RWPE2 (cell line): Measurements from ENCODE around the gene SNX20.

Experiments
- ATAC-seq: fragments of 200-7000 bp; cut with Tn5 transposase; 3 replicates; pipeline ENCODE4 v1.9.1; 2021; ENCODE audit warnings: low read depth
- DNase-seq: peaks from one replicate; pipeline ENCODE4 v3.0.0-alpha.2; 2020; ENCODE audit warnings: low spot score
- H3K27ac ChIP-seq: fragments of 450-650 bp; 2 replicates; pipeline ENCODE4 v1.5.1; 2017; ENCODE audit warnings: mild to moderate bottlenecking; ENCODE audit not compliant: poor library complexity, severe bottlenecking
- H3K27me3 ChIP-seq: fragments of 250-450 bp; sonication (Bioruptor Pico); 2 replicates; pipeline ENCODE4 v1.5.1; 2021; ENCODE audit warnings: mild to moderate bottlenecking, moderate library complexity; ENCODE audit not compliant: insufficient read depth, poor library complexity, severe bottlenecking
- H3K36me3 ChIP-seq: fragments of 250-450 bp; sonication (Bioruptor Pico); 2 replicates; pipeline ENCODE4 v1.5.1; 2020; ENCODE audit warnings: low read depth, mild to moderate bottlenecking, moderate library complexity
- H3K4me1 ChIP-seq: fragments of 250-450 bp; sonication (Bioruptor Pico); 2 replicates; pipeline ENCODE4 v1.5.1; 2021; ENCODE audit warnings: mild to moderate bottlenecking, moderate library complexity; ENCODE audit not compliant: insufficient read depth, poor library complexity, severe bottlenecking
- H3K4me3 ChIP-seq: fragments of 250-450 bp; sonication (Bioruptor Pico); 2 replicates; pipeline ENCODE4 v1.5.1; 2021; ENCODE audit warnings: mild to moderate bottlenecking, moderate library complexity; ENCODE audit not compliant: severe bottlenecking
- H3K9me3 ChIP-seq: fragments of 250-450 bp; sonication (Bioruptor Pico); 2 replicates; pipeline ENCODE4 v1.5.1; 2021; ENCODE audit warnings: mild to moderate bottlenecking, moderate library complexity; ENCODE audit not compliant: severe bottlenecking
- TF ChIP-seq, protein P1 (sequence below): fragments of 450-650 bp; IDR thresholded peaks from one replicate; pipeline ENCODE4 v1.5.1; 2017; ENCODE audit warnings: mild to moderate bottlenecking, moderate library complexity; ENCODE audit not compliant: poor library complexity, severe bottlenecking

Gene SNX20

DNA sequence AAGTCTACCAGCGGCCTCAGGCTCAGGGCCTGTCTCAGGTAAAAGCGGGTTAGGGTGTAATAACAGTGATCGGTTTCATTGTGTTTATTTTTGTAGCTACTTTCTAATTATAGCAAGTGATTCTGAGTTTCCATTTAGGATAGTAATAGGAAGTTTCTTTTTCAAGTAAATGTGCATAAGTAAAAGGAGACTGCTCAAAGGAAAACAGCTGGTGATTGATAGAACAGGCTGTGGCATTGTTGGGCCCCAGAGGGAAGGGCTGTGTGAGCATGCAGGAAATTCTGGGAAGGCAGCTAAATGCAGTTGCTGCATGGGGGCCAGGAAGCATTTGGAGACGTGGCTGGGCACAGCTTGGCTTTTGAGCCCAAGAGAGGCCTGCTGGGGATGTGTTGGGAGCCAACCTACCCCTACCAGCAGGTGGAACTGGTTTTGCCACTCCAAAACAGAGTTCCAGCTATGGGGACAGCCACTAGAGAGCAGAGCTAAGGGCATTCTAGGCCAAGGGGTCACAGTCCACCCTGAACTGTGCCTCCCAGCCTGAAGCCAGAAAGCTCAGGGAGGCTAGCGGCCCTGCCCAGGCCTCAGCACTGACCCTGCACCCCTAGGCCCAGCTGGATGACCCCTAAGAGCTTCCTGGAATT is 12.6 kb downstream of the SNX20 start:
- Histone ChIP-seq H3K9me3 (peaks cover 7% of the 10 kb centered on the region), H3K4me3 (no peak overlapping the region), H3K27me3 (no peaks in the 10 kb centered on the region), H3K36me3 (no peaks in the 10 kb centered on the region), H3K4me1 (no peaks in the 10 kb centered on the region), H3K27ac (no peak overlapping the region)
- TF ChIP-seq, protein P1, sequence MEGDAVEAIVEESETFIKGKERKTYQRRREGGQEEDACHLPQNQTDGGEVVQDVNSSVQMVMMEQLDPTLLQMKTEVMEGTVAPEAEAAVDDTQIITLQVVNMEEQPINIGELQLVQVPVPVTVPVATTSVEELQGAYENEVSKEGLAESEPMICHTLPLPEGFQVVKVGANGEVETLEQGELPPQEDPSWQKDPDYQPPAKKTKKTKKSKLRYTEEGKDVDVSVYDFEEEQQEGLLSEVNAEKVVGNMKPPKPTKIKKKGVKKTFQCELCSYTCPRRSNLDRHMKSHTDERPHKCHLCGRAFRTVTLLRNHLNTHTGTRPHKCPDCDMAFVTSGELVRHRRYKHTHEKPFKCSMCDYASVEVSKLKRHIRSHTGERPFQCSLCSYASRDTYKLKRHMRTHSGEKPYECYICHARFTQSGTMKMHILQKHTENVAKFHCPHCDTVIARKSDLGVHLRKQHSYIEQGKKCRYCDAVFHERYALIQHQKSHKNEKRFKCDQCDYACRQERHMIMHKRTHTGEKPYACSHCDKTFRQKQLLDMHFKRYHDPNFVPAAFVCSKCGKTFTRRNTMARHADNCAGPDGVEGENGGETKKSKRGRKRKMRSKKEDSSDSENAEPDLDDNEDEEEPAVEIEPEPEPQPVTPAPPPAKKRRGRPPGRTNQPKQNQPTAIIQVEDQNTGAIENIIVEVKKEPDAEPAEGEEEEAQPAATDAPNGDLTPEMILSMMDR, result no peak
- ATAC-seq (no peak), DNase-seq (no peak)

DNA sequence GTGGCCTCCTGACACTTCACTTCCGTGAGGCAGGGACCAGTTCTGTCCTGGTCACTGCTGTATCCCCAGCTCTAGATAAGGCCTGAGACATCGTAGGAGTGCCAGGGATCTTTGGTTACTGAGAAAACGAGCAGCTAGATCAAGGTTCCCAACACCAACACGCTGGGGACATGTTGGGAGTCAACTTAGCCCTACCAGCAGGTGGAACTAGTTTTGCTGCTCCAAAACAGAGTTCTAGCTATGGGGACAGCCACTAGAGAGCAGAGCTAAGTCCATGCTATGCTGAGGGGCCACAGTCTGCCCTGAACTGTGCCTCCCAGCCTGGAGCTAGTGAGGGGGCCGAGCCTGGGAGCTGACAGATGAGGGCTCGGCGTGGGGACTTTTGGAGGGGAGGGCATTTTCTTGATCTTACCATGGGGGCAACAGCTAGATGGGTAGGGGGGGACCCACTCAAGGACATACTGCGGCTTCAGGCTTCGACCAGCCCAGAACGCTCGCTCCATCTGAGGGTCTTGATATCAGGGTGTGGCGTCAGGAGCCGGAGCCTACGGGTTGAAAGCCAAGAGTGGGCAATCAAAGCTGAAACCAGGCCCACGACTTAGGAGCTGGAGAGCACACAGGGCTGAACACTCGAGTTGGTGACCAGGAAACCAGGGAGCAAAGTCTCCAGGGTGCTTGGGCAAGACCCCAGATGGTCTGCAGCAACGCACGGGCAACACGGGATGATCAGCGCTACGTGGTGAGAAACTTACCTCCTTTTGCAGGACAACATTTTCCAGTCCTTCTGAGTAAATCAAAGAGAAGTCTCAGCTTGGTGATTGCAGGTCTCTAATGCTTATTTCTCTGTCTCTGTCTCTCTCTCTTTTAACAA is 13.4 kb downstream of the SNX20 start:
- Histone ChIP-seq H3K27me3 (no peaks in the 10 kb centered on the region), H3K4me1 (no peaks in the 10 kb centered on the region), H3K4me3 (no peak overlapping the region), H3K9me3 (peaks cover 7% of the 10 kb centered on the region), H3K27ac (no peak overlapping the region), H3K36me3 (no peaks in the 10 kb centered on the region)
- TF ChIP-seq, protein P1, result peak; percentile 15
- no peak for DNase-seq
- ATAC-seq, result no peak

DNA sequence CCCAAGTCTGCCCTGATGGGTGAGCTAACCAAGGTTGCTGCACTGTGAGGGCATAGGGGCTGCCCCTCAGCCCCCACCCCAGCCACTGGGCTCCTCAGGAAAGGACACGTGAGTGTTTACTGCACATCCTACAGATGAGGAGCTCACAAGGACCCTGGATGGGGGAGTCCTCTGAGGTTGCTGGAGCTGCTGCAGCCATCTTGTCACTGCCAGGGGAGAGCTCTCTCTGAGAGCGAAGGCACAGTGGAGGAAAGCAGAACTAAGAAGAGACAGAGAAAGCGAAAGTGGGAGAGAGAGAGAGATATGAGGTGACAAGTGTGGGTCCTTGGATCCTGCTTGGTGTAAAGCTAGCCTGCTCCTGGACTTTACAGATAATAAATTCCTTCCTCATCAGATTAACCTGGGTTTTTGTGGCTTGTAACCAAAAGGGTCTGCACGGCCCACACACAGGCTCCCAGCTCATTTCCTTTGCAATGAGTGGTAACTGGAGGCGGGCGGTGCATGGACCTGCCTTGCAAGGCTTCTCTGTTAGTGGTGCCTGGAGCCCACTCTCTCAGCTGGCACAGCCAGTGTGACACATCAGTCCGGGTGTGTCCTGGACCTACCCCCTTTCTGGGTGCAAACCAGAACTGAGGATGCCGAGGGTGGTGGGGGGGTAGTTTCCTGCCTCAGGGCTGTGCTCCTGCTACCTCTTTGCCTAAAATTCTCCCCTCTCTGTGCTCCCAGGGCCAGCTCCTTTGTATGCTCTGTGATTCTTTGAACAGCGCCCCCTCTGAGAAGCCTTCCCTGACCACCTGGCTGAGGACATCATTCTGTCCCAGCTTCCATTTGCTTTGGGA is 14.2 kb downstream of the SNX20 start:
- DNase-seq, result no peak

DNA sequence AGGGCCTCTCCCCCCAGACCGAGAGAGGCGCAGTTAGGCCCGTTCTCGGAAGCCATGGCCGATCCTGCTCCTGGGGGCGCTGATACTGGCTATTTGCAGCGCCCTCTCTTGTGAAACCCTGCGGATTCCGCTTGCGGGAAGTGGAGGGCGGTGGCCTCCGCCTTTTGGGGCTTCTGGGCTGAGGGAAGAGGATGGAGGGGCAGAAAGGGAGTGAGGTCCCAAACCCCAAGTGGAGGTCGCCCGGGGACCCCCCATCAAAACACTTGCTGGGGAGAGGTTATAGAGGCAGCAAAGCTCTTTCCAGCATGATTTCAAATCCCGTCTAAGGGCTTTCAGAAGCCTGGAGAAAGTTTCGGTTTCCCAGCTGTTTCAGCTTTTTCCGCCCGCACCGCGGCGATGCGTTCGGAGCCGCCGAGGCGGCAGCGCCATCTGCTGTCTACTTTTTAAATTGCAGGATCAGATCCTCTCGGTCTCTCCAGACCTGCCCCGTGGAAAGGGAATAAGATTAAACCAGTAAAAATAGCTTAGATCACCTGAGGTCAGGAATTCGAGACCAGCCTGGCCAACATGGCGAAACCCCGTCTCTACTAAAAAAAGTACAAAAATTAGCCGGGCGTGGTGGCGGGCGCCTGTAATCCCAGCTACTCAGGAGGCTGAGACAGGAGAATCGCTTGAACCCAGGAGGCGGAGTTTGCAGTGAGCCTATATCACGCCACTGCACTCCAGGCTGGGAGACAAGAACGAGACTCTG is 15.8 kb downstream of the SNX20 start:
- H3K4me3 ChIP-seq, result peak overlapping the region; percentile 17
- peak; percentile 86 for ATAC-seq
- no peaks in the 10 kb centered on the region for H3K9me3 ChIP-seq
- TF ChIP-seq, protein P1, result peak; percentile 95
- H3K27ac ChIP-seq, result no peak overlapping the region
- H3K27me3 ChIP-seq, result no peaks in the 10 kb centered on the region
- H3K4me1 ChIP-seq, result no peaks in the 10 kb centered on the region
- DNase-seq, result no peak
- no peaks in the 10 kb centered on the region for H3K36me3 ChIP-seq

More for the DNA sequence above, 14.2 kb downstream of the SNX20 start:
- TF ChIP-seq, protein P1, result no peak
- Histone ChIP-seq H3K27me3 (no peaks in the 10 kb centered on the region), H3K9me3 (peaks cover 3% of the 10 kb centered on the region), H3K4me3 (no peak overlapping the region), H3K27ac (no peak overlapping the region), H3K4me1 (no peaks in the 10 kb centered on the region), H3K36me3 (no peaks in the 10 kb centered on the region)
- ATAC-seq, result no peak
